ENCODE results near the gene UBC. TPM values are rescaled to one million over a fixed set of nuclear protein-coding genes. Genes with fewer than 3 reads are reported as not detected.
"Not testable (repeated sequence)": the region's sequence is repeated elsewhere in the genome, so short reads cannot be mapped to it uniquely, and the experiment has no call there.

UBC gene
- total RNA-seq, 1 donor from 2014 or later = 1,249 TPM

GRCh38 chr12:124896461-124896860 is 18.0 kb downstream of the UBC start:
- H3K4me3 Mint-ChIP-seq (ENCODE audit: unreplicated experiment) = no peak overlapping the region
- TF ChIP-seq CTCF (IDR thresholded peaks at IDR 0.05) = no peak
- no peak for DNase-seq (ENCODE audit: extremely low spot score, unreplicated experiment)
- no peaks in the 10 kb centered on the region for H3K36me3 Mint-ChIP-seq (ENCODE audit: unreplicated experiment)
- no peaks in the 10 kb centered on the region for H3K27me3 Mint-ChIP-seq (ENCODE audit: unreplicated experiment)
- no peak overlapping the region for H3K27ac Mint-ChIP-seq (ENCODE audit: unreplicated experiment)
- peaks cover 16% of the 10 kb centered on the region for H3K4me1 Mint-ChIP-seq (ENCODE audit: unreplicated experiment)
- H3K9me3 Mint-ChIP-seq (ENCODE audit: unreplicated experiment) = no peaks in the 10 kb centered on the region

- H3K36me3 Mint-ChIP-seq (ENCODE audit: unreplicated experiment) = no peaks in the 10 kb centered on the region
- peaks cover 10% of the 10 kb centered on the region for H3K4me1 Mint-ChIP-seq (ENCODE audit: unreplicated experiment)
- no peak for DNase-seq (ENCODE audit: extremely low spot score, unreplicated experiment)
- TF ChIP-seq CTCF (IDR thresholded peaks at IDR 0.05) = no peak
- H3K27me3 Mint-ChIP-seq (ENCODE audit: unreplicated experiment) = no peaks in the 10 kb centered on the region
- H3K9me3 Mint-ChIP-seq (ENCODE audit: unreplicated experiment) = no peaks in the 10 kb centered on the region
- H3K4me3 Mint-ChIP-seq (ENCODE audit: unreplicated experiment) = no peak overlapping the region
- H3K27ac Mint-ChIP-seq (ENCODE audit: unreplicated experiment) = no peak overlapping the region
Measured at GRCh38 chr12:124893792-124894516, 20.5 kb downstream of the UBC start.

GRCh38 chr12:124888260-124888659 is 26.2 kb downstream of the UBC start:
- Mint-ChIP-seq H3K27me3 (ENCODE audit: unreplicated experiment) (no peaks in the 10 kb centered on the region), H3K4me3 (ENCODE audit: unreplicated experiment) (no peak overlapping the region)

GRCh38 chr12:124887766-124888165 is 26.7 kb downstream of the UBC start:
- not testable (repeated sequence) for H3K27ac Mint-ChIP-seq (ENCODE audit: unreplicated experiment); H3K4me1 Mint-ChIP-seq (ENCODE audit: unreplicated experiment); H3K9me3 Mint-ChIP-seq (ENCODE audit: unreplicated experiment); H3K36me3 Mint-ChIP-seq (ENCODE audit: unreplicated experiment); H3K27me3 Mint-ChIP-seq (ENCODE audit: unreplicated experiment); DNase-seq (ENCODE audit: extremely low spot score, unreplicated experiment); H3K4me3 Mint-ChIP-seq (ENCODE audit: unreplicated experiment)

More at GRCh38 chr12:124888260-124888659, 26.2 kb downstream of the UBC start:
- Mint-ChIP-seq H3K4me1 (ENCODE audit: unreplicated experiment) (no peaks in the 10 kb centered on the region), H3K36me3 (ENCODE audit: unreplicated experiment) (no peaks in the 10 kb centered on the region), H3K9me3 (ENCODE audit: unreplicated experiment) (no peaks in the 10 kb centered on the region), H3K27ac (ENCODE audit: unreplicated experiment) (no peak overlapping the region)
- TF ChIP-seq CTCF (IDR thresholded peaks at IDR 0.05) = no peak
- no peak for DNase-seq (ENCODE audit: extremely low spot score, unreplicated experiment)

GRCh38 chr12:124884587-124885438 is 29.6 kb downstream of the UBC start:
- Mint-ChIP-seq H3K4me3 (ENCODE audit: unreplicated experiment) (no peak overlapping the region), H3K27me3 (ENCODE audit: unreplicated experiment) (no peaks in the 10 kb centered on the region), H3K36me3 (ENCODE audit: unreplicated experiment) (no peaks in the 10 kb centered on the region), H3K9me3 (ENCODE audit: unreplicated experiment) (no peaks in the 10 kb centered on the region), H3K27ac (ENCODE audit: unreplicated experiment) (no peak overlapping the region), H3K4me1 (ENCODE audit: unreplicated experiment) (no peaks in the 10 kb centered on the region)
- no peak for DNase-seq (ENCODE audit: extremely low spot score, unreplicated experiment)
- no peak for TF ChIP-seq CTCF (IDR thresholded peaks at IDR 0.05)
